Fibroblast of upper back skin (primary cell): ENCODE results near the gene RPL36.
A peak's percentile ranks its signal among the peaks of the same experiment; 100 is the strongest.
"Not testable (repeated sequence)": the region's sequence is repeated elsewhere in the genome, so short reads cannot be mapped to it uniquely, and the experiment has no call there.

ENCODE experiments used
- DNase-seq: peaks from one replicate; pipeline ENCODE4 v3.0.0-alpha.2; 2013

RPL36 gene

DNA sequence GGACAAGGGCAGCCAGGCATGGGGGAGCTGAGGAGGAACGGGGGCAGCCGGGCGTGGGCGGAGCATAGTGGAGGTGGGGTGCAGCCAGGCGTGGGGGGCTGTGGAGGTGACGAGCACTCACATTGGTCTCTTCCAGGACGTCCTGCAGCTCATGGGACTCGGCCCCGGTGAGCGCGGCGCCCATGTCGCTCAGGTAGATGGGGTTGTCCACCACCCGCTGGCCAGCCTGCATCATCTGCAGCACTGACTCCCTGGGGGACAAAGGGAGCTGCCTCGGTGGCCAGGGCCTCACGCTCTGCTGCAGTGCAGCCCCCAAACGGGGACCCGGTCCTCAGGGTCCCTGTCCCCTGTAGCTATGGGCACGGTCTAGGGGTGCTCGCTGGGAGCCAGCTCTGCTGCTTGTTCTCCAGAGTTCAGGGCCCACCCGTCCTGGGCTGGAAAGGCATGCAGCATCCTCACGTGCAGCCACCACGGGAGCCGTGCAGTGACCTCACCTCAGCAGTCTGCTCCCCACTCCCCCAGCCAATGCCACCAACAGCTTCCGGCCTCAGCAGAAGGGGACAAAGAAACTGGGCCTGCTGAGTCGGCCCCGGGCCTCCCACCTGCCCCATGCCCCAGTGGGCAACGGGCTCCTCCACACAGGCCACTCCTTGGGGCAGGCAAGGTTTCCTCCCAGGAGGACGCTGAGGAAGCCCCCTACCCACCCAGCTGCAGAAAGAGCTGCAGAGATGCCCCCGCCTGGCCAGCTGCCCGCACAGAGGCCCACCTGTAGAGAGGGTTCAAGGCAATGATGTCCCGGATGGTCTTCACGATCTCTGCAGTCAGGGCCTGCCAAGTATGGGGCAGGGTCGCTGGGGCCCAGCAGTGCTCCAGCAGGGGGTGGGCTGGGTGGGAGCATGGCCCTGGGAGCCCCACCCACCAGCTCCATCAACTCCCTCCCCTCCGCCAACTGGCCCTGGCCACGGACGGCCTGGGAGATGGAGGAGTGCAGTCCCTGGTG is 17.8 kb downstream of the RPL36 start:
- no peak for DNase-seq

DNA sequence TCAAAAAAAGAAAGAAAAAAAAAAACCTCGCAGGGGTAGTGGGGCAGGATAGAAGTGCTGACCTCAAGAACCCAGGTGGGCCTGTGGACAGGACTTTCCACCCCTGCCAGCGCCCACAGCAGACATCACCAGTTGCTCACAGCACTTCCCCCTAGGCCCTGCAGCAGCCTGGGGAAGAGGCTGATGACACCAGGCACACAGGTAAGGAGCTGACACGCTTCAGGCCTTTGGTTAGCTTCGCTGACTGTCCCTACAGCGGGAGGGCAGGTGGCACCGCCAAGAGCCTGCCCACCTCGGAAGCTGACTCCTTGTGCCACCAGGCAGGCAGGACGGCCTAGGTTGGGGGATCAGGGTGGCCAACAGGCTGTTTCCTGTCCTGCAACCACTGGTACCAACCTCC is 20.9 kb downstream of the RPL36 start:
- no peak for DNase-seq

DNA sequence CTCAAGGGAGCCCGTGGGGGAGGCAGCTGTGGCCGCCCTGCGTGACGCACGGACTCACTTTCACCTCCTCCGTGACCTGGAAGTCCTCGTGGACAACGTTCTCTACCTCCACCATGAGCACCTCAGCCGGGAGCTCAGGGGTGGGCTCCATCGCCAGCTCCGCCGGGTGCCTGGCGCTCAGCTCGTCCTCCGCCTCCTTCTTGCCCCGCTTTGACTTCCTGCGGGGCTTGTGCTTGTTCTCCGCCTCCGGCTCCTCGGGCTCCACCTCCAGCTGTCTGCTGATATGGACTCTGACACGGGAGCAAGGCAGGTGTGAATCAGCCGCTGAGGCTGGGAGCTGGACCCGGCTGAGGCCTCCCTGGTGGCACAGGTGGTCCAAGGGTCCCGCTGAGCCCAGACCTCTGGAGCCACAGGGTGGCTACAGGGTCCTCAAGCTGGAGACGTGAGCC is 21.6 kb downstream of the RPL36 start:
- no peak for DNase-seq

DNA sequence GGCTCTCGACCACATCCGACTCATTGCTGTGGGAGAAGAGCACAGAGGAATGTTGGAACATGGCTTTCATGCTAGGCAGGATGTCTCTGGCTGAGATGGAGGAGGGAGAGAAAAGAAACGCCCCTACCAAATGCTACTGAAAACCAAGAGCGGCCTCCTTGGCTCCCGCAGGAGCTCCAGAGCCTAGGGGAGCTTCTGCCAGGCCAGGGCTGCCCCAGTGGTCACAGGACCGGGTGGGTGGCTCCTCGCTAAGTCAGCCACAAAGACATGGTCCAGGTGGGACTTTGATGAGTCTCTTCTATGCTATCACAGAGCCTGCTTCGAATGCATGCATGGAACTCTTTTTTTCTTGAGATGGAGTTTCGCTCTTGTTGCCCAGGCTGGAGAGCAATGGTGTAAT is 23.1 kb downstream of the RPL36 start:
- DNase-seq = no peak

DNA sequence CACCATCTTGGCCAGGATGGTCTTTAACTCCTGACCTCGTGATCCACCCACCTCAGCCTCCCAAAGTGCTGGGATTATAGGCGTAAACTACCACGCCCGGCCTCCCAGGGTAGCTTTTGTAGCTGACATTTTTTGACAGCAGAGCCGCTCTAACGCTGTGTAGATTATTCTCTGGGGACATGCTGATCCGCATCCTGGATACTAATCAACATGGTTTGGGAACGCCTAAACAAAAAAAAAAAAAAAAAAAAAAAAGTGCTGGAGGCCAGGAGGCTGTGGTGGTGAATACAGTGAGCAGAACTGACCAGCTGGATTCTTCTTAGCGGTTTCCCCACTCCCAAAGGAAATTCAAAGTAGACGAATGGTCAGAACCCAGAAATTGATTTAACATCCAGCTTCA is 24.7 kb downstream of the RPL36 start:
- no peak for DNase-seq

DNA sequence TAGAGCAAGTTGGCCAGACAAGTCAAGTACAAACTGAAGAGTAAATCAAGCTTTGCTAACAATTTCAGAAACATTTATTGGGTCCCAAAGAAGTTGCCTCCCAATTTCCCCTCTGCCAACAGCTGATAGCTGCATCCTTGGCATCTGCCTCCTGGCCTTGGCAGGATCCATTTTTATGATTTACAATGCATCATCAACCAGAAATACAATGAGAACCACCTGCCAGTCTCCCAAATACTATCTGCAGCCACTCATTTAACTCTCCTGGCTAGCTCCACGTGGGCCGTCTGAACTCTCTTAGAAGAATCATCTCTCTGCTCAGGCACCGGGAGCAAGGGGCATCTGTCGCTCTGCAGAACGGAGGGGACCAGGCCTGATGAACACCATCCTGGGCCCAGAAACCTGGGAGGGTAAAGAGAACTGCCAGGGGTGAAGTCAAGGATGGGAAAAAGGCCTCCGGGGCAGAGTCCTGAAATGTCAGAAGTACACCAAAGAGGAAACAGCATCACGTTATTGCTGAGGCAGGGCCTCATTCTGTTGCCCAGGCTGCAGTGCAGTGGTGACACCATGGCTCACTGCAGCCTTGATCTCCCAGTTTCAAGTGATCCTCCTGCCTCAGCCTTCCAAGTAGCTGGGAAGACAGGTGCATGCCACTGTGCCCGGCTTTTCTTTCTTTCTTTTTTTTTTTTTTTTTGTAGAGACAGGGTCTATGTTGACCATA is 27.3 kb downstream of the RPL36 start:
- no peak for DNase-seq

DNA sequence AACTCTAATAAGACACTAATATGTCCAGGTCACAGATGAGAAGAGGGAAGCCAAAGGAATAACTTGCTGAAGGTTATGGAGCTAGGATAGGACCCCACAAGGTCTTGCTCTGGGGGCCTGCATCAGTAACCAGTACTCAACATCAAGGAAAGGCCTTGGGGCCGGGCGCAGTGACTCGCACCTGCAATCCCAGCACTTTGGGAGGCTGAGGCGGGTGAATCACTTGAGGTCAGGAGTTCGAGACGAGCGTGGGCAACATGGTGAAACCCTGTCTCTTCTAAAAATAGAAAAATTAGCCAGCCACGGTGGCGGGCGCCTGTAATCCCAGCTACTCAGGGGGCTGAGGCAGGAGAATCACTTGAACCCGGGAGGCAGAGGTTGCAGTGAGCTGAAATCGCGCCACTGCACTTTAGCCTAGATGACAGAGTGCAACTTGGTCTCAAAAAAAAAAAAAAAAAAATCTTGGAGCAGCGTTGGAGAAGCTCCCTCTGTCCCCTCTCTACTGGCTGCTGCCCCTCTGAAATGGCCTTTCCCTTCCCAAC is 28.0 kb downstream of the RPL36 start:
- DNase-seq = peak; percentile 65

DNA sequence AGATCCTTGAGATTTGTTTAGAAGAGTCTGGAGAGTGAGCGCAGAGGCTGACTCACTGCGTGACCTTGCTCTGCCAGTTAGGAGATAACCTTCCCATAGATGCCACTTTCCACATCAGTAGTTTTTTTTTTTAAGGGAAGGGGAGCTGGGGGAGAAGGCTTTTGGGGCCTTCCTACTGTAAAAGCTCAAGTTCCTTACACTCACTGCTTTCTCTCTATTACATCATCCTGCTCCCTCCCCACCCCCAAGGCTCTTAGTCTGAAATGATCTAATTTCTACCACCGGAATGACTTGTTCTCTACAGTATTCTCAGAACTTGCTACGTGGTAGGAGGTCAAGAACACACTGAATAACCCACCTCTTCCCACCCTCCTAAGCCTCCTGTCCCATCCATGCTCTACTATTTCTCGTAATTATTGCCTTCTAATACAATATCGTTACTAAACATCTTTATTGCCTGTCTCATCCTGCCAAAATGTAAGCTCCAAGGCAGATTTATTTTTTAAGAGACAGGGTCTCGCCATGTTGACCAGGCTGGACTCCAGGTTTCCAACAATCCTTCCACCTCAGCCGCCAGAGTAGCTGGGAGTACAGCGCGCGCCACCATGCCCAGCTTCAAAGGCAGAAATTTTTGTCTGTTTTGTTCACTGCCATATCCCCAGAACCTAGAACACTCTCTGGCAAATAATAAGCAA is 28.6 kb downstream of the RPL36 start:
- peak; percentile 96 for DNase-seq

DNA sequence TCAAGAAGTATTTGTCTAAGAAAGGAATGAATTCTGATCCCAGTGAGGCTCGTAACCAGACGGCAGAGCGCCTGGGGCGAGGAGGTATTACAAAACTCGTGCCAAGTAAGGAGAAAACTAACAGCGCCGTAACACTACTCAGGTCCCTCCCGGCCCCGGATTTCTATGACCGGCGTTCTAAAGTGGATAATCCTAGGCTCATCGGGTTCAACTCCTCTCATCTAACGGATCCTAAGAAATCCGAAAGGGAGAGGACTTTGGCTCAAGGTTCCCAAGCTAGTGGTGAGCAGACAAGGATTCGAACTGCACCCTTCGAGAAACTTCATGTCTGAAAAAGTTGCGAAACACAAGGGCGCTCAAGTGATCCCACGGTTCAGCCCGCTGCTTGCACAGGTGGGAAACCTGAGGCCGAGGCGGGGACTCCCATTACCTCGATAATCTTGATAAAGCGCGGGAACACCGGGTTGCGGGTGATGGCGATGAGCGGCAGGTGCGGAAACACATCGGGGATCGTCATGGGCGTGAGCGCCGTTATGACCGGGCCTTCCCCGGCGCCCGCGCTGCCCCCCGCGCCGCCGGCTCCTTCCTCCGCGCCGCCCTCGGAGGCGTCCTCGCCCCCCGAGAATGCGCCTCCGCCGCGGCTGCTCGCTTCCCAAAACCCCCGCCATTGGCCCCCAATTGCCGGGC is 29.3 kb downstream of the RPL36 start:
- peak; percentile 7 for DNase-seq

DNA sequence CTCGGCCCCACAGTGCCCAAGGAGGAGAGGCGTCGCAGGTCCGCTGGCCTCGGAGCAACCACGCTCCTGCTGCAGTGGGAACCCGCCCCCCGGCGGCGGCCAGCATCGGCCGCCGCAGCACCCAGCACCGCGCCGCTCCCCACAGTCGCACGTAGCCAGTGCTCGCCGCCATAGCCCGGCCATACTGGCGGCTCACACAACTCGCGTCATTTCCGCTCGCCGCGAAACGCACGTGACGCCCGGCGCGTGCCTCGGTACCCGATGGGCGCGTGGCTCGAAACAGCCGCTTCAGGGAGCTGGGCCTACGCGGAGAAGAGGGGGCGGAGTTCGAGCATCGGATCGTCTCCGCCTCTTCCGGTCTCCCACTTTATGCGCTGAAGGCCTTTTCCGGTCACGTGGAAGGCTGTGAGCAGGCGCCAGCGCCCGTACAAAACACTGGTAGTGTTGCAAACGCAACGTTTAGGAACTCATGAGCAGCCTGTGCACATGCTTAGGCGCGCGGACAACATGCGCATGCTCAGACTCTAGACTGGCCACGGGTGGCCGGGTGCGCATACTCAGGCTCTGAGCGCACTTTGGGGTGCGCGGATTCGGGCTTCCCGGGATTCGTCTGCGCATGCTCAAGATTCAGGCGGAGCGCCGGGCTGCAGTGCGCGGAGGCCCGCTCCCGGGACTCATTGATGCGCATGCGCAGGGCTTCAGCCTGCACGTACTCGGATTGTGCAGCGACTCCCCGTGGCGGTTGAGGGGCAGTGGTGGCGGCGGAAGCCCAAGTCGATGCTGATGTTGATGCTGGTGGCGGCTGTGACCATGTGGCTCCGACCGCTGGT is 30.1 kb downstream of the RPL36 start, which contains the start of the genes CATSPERD and LONP1:
Gene CATSPERD (plus strand): TSS at position 677 of the 830 bp plus-strand sequence. CDS start 101 bp downstream, at position 778.
Gene LONP1 (minus strand): TSS at position 186 of the 830 bp plus-strand sequence. CDS start 14 bp downstream, at position 172.
- DNase-seq = peak; percentile 99

DNA sequence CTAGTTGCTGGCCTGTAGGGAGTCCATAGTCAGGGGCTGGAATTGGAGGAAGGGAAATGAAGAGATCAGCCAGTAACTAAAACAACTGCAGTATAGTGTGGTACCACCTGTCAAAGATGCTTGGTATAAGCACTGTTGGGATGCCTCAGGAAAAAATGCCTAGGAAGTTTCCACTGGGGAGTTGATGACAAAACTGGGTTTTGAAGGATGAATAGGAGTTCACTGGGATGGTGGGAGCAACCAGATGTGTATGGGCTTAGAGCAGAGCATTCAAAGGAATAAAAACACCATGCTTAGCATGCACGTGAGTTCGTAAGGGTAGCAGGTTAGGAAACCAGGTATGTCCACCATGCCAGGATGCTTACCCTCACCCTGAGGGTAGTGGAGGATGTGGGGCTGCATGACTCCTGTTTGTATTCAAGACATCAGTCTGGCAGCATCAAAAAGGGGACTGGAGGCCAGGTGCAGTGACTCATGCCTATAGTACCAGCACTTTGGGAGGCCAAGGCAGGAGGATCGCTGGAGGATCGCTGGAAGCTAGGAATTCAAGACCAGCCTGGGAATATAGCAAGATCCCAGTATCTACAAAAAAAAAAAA is 37.5 kb downstream of the RPL36 start:
- no peak for DNase-seq

DNA sequence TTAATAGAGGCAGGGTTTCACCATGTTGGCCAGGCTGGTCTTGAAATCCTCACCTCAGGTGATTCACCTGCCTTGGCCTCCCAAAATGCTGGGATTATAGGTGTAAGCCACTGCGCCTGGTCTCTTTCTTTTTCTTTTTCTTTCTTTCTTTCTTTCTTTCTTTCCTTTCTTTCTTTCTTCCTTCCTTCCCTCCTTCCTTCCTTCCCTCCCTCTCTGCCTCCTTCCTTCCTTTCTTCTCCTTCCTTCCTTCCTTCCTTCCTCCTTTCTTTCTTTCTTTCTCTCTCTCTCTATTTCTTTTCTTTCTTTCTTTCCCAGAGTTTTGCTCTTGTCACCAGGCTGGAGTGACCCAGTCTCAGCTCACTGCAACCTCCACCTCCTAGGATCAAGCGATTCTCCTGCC is 43.1 kb downstream of the RPL36 start:
- DNase-seq = not testable (repeated sequence)

DNA sequence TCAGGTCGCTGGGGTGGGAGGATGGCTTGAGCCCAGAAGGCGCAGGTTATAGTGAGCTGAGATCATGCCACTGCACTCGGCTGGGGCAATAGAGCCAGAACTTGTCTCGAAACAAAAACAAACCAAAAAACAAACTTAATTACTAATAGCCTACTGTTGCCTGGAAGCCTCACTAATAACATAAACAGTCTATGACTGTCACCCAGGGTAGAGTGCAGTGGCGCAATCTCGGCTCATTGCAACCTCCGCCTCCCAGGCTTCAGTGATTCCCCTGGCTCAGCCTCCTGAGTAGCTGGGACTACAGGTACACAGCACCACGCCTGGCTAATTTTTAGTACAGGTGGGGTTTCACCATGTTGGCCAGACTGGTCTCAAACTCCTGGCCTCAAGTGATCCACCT is 48.3 kb downstream of the RPL36 start:
- no peak for DNase-seq
